Measurements from ENCODE around the gene PGPEP1. TPM values are rescaled to one million over a fixed set of nuclear protein-coding genes. Genes with fewer than 3 reads are reported as not detected.
"Not testable (repeated sequence)": the region's sequence is repeated elsewhere in the genome, so short reads cannot be mapped to it uniquely, and the experiment has no call there.

PGPEP1 gene
- polyA plus RNA-seq, 1 donor from 2014 or later, result 5.9 TPM

- H2AFZ ChIP-seq (ENCODE audit: low read depth, low read length), result no peak overlapping the region
- H3K36me3 ChIP-seq (ENCODE audit: insufficient read depth, low read length), result no peaks in the 10 kb centered on the region
- H3F3A ChIP-seq (ENCODE audit: insufficient read depth, low read length, poor library complexity, severe bottlenecking), result no peaks in the 10 kb centered on the region
- H3K4me3 ChIP-seq (ENCODE audit: low read length), result no peak overlapping the region
- H3K9me3 ChIP-seq (ENCODE audit: low read length), result no peaks in the 10 kb centered on the region
- no peaks in the 10 kb centered on the region for H3K27me3 ChIP-seq (ENCODE audit: insufficient read depth, low read depth, low read length)
- H3K9me2 ChIP-seq (ENCODE audit: insufficient read depth, low read length), result no peaks in the 10 kb centered on the region
- no peaks in the 10 kb centered on the region for H4K20me1 ChIP-seq (ENCODE audit: insufficient read depth)
- H3K79me2 ChIP-seq (replicated peaks; ENCODE audit: insufficient read depth, low read length), result no peaks in the 10 kb centered on the region
- no peak for TF ChIP-seq EP300 (conservative IDR thresholded peaks at IDR 0.05; ENCODE audit: poor library complexity, severe bottlenecking)
- TF ChIP-seq REST (IDR thresholded peaks at IDR 0.05; ENCODE audit: borderline replicate concordance), result no peak
- no peak for TF ChIP-seq CTCF (IDR thresholded peaks at IDR 0.05; ENCODE audit: poor library complexity, severe bottlenecking)
- TF ChIP-seq EZH2 (IDR thresholded peaks at IDR 0.05; ENCODE audit: borderline replicate concordance, insufficient read depth, low read length, poor library complexity, severe bottlenecking), result no peak
- no peak for TF ChIP-seq MXI1 (conservative IDR thresholded peaks at IDR 0.05; ENCODE audit: poor library complexity, severe bottlenecking)
- TF ChIP-seq RAD21 (conservative IDR thresholded peaks at IDR 0.05), result no peak
- TF ChIP-seq TAF1 (IDR thresholded peaks at IDR 0.05; ENCODE audit: low read depth), result no peak
- no peak for TF ChIP-seq POLR2AphosphoS5 (IDR thresholded peaks at IDR 0.05)
- TF ChIP-seq SMC3 (conservative IDR thresholded peaks at IDR 0.05; ENCODE audit: poor library complexity), result no peak
- no peak overlapping the region for H3K9ac ChIP-seq (ENCODE audit: low read length)
- no peak overlapping the region for H3K27ac ChIP-seq (ENCODE audit: low read length)
- no peak overlapping the region for H3K4me2 ChIP-seq (ENCODE audit: low read length)
Measured at GRCh38 chr19:18362934-18363542, 22.6 kb downstream of the PGPEP1 start.

- H3F3A ChIP-seq (ENCODE audit: insufficient read depth, low read length, poor library complexity, severe bottlenecking), result no peaks in the 10 kb centered on the region
- no peak overlapping the region for H3K9ac ChIP-seq (ENCODE audit: low read length)
- H4K20me1 ChIP-seq (ENCODE audit: insufficient read depth), result no peaks in the 10 kb centered on the region
- no peak overlapping the region for H3K4me2 ChIP-seq (ENCODE audit: low read length)
- TF ChIP-seq RAD21 (conservative IDR thresholded peaks at IDR 0.05) (no peak), EZH2 (IDR thresholded peaks at IDR 0.05; ENCODE audit: borderline replicate concordance, insufficient read depth, low read length, poor library complexity, severe bottlenecking) (no peak), EP300 (conservative IDR thresholded peaks at IDR 0.05; ENCODE audit: poor library complexity, severe bottlenecking) (no peak), SMC3 (conservative IDR thresholded peaks at IDR 0.05; ENCODE audit: poor library complexity) (no peak), CTCF (IDR thresholded peaks at IDR 0.05; ENCODE audit: poor library complexity, severe bottlenecking) (no peak), MXI1 (conservative IDR thresholded peaks at IDR 0.05; ENCODE audit: poor library complexity, severe bottlenecking) (no peak), REST (IDR thresholded peaks at IDR 0.05; ENCODE audit: borderline replicate concordance) (no peak)
- H3K4me3 ChIP-seq (ENCODE audit: low read length), result no peak overlapping the region
- H3K9me3 ChIP-seq (ENCODE audit: low read length), result no peaks in the 10 kb centered on the region
- no peaks in the 10 kb centered on the region for H3K27me3 ChIP-seq (ENCODE audit: insufficient read depth, low read depth, low read length)
- no peak overlapping the region for H2AFZ ChIP-seq (ENCODE audit: low read depth, low read length)
- H3K79me2 ChIP-seq (replicated peaks; ENCODE audit: insufficient read depth, low read length), result no peaks in the 10 kb centered on the region
- H3K36me3 ChIP-seq (ENCODE audit: insufficient read depth, low read length), result no peaks in the 10 kb centered on the region
- no peak overlapping the region for H3K27ac ChIP-seq (ENCODE audit: low read length)
- H3K9me2 ChIP-seq (ENCODE audit: insufficient read depth, low read length), result no peaks in the 10 kb centered on the region
Measured at GRCh38 chr19:18363787-18364186, 23.4 kb downstream of the PGPEP1 start.

- not testable (repeated sequence) for H3K36me3 ChIP-seq (ENCODE audit: insufficient read depth, low read length); H3K9me3 ChIP-seq (ENCODE audit: low read length); H3K4me3 ChIP-seq (ENCODE audit: low read length); H3K27ac ChIP-seq (ENCODE audit: low read length); H3K9me2 ChIP-seq (ENCODE audit: insufficient read depth, low read length); H3K27me3 ChIP-seq (ENCODE audit: insufficient read depth, low read depth, low read length); H3F3A ChIP-seq (ENCODE audit: insufficient read depth, low read length, poor library complexity, severe bottlenecking); H3K4me2 ChIP-seq (ENCODE audit: low read length); H3K9ac ChIP-seq (ENCODE audit: low read length); H4K20me1 ChIP-seq (ENCODE audit: insufficient read depth); H3K79me2 ChIP-seq (replicated peaks; ENCODE audit: insufficient read depth, low read length); H2AFZ ChIP-seq (ENCODE audit: low read depth, low read length)
Measured at GRCh38 chr19:18364277-18364825, 24.0 kb downstream of the PGPEP1 start.

Data from neural cell (in vitro differentiated cells).